HG02943 (cell line): Measurements from ENCODE around the gene VWF.

Experiments
- ATAC-seq: cut with Tn5 transposase; IDR thresholded peaks from one replicate; pipeline ENCODE4 v1.9.1; 2021; ENCODE audit warnings: mild to moderate bottlenecking, low read depth, moderate library complexity; ENCODE audit not compliant: unreplicated experiment

The VWF gene

GRCh38 chr12:5966486-5967095, 157.9 kb downstream of the VWF start:
- no peak for ATAC-seq

GRCh38 chr12:5965950-5966383, 158.5 kb downstream of the VWF start:
- ATAC-seq = no peak

DNA sequence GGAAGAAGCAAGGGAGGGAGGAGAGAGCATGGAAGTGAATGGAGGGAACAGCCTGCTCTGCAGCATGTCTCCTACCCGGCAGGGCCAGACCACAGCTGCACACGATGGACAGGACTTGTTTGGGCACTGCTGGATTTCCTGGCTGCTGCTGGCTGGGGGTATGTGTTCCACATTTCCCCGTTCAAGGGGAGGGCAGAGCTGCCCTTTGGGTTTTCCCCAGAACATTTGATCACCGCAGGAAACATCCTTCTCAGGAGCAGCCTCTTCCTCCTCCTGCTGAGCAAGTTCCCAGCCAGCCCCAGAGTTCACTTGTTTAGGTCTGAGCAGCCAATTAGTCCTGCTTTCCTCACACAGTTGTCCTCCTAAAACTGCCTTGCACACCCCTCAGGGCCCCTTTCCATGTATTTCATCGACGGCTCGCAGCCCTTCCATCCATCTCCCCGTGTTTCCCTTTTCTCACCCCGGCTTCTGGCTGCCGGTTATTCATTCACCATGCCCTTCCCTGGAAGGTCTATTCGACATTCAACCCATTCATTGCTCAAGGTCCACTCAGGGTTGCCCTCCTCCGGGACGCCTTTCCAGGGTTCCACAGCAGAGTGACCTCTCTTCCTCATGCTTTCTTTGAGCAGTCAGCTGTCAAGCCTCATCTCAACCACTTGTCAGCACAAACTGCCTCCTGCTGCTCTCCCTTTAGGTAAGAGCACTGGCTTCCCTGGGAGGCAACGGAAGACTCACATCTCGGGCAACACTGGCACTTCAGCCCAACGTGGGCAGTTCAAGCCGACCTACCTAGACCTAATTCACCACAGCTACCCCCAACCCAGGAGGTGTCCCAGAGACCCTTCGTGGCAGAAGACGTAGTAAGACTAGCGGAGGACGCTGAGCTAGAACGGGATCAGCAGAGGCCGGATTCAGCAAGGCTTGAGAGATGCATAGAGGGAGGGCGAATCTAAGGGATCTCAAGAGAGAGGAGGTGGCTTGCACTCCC, 159.3 kb downstream of the VWF start:
- ATAC-seq = no peak

GRCh38 chr12:5963515-5963914, 161.0 kb downstream of the VWF start:
- no peak for ATAC-seq

- no peak for ATAC-seq
These were observed 163.7 kb downstream of the VWF start for GRCh38 chr12:5960783-5961182.

DNA sequence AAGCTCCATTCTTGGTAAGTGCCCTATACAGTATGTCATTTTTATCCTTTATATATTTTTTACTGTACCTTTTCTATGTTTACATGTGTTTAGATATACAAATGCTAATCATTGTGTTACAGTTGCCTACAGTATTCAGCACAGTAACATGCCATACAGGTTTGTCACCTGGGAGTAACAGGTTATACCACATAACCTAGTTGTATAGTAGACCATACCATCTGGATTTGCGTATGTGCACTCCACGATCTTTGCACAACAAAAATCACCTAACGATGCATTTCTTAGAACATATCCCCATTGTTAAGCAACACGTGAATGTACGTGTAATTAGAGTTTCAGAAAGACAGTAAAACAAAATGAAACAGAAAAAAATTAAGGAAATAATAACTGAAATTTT, 167.5 kb downstream of the VWF start:
- ATAC-seq = no peak

DNA sequence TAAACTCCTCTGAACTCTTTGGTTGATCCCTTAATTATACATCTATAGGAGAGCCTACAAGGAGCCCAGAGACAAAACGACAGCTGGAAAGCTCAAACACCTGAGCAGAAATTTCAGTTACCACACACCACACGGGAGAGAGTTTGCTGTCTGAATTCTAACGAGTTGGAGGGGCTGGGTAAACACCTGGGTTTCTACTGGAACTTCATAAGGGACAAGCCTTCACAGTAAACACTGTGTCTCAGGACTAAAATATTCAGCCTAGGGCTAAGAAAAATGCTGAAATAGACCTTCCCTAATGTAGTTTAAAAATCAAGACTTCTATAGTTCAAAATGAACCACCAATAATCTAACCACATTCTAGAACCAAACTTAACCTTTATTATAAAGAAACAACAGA, 169.8 kb downstream of the VWF start:
- ATAC-seq = no peak

- no peak for ATAC-seq
These were observed 170.5 kb downstream of the VWF start for GRCh38 chr12:5953835-5954586.

DNA sequence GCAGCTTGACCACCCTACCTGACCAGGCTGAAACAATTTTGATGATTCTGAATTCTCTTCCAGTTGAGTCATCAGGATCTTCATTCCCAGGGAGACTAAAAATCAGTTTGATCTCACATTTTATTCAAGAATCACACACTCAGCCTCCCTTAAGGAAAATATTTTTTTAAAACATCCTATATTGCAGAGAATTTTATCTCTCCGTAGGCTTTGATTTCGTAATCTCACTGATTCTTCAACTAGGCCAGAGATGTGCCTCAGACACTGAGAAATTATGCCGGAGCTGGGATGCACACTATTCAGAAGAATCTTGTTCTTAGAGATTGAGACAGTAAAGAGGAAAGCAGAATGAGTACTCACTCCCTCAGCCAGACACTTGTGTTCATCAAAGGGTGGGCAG, 172.4 kb downstream of the VWF start:
- ATAC-seq = no peak

GRCh38 chr12:5948696-5949095, 175.8 kb downstream of the VWF start:
- no peak for ATAC-seq

- ATAC-seq = no peak
These were observed 177.5 kb downstream of the VWF start for GRCh38 chr12:5947006-5947405.

- ATAC-seq = no peak
These were observed 178.1 kb downstream of the VWF start for GRCh38 chr12:5946388-5946787.

DNA sequence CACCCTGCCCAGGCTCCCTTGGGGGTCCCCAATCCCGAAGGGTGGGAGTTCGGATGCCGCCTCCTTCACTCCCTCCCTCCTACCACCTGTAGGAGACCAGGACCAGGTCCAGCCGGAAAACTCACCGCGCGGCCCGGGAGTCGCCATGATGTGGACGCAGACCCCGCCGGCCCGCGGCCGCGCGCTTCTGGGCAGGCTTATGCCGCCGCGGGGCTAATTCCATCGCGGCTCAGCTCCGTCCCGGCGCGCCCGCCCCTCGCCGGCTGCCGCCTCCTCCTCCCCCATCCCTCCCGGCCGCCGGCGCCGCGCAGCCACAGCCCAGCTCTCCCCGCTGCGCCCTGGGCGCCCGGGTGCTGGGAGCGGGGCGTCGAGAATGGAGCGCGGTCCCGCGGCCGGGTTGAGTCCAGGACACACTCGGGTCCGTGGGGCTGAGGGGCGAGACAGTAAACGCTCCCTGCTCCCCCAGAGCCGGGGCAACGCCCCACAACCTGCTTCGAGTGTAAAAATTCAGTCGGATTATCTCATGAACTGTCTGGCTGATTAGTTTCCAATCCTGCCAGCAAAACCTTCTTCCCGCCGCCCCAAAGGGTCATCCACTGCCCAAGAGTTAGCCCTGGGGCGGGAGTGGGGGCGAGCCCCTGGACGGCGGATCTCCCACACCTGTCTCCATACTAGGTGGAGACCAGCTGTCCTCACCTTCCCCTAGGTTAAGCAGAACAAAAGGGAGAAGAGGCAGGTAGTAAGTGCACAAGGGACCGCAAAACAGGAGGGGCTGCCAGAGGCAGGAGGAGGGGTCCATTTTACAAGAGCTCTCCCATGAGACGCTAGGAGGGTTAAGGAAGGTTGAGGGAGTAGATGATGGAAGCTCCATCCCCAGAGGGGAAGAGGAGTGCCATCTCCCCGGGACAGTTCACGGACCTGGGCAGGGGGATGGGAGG, 179.1 kb downstream of the VWF start, which contains the start of gene ANO2:
ANO2 (minus strand) TSS at position 189 of the 938 bp plus-strand sequence; CDS start at position 147, 42 bp downstream.
- no peak for ATAC-seq

DNA sequence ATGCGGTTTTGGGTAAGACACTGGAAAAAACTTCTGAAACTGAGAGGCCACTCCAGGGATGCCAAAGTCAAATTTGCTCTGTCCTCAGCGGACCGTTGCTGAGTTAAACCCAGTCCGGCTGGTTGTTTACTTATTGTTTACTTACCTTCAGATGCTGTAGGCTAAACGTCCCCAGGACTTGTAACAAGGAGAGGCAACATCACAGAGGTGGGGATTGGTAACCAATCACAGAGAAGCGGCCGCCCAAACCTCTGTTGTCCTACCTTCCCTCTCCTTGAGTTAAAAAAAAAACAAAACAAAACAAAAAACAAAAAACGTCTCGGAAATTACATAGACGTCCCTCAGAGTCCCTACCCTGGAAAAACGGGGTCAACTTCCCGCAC, 179.8 kb downstream of the VWF start:
- no peak for ATAC-seq

- no peak for ATAC-seq
These were observed 180.4 kb downstream of the VWF start for GRCh38 chr12:5944053-5944452.

- no peak for ATAC-seq
These were observed 182.6 kb downstream of the VWF start for GRCh38 chr12:5941907-5942306.

DNA sequence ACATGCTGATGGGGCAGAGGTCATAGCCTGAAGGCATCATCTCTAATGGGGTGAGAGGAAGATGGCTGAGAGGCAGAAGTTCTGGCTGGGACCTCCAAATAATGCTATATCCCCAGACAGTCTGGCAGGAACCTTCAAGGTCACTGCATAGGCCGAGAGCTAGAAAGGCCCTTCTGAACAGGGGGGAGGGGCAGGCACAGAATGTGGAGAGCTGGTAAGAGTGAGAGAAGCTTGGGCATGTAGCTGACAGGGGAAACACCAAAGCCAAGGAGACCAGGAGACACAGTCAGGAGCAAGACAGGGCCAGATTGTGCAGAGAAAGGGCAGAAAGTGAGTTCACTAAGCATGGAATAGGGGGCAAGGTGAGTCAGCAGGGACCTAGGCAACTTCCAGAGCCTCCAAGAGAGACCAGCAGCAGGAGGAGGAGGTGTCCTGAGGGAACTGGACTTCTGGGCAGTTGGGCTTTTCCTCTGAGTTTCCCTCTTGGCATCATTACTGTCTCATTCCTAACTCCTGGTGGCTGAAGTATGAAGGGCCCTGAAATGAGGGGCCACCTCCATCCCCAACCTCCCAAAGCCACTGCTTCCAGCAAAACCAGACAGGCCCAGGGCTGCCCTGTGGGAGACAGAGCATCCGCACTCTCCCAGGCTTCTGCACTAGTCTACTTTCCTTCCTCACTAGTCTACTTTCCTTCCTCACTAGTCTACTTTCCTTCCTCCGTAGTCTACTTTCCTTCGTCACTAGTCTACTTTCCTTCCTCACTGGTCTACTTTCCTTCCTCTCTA, 196.5 kb downstream of the VWF start:
- no peak for ATAC-seq

DNA sequence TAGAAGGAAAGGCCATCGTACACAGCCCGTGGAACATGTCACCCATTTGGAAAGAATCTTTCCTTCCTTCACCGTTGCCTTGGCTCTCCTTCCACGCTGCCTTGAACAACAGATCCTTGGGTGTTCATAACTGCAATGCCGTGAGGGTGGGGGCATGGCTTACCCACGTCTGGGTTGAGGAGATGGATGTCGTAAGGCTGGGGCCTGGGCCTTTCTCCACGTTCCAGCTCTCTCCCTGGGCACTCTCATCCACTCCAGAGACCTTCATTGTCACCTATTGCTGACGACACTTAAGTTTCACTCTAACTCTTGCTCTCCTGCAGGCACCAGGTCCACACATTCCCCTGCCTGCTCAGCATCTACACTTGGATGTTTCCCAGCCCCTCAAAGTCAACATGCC, 198.8 kb downstream of the VWF start:
- no peak for ATAC-seq

DNA sequence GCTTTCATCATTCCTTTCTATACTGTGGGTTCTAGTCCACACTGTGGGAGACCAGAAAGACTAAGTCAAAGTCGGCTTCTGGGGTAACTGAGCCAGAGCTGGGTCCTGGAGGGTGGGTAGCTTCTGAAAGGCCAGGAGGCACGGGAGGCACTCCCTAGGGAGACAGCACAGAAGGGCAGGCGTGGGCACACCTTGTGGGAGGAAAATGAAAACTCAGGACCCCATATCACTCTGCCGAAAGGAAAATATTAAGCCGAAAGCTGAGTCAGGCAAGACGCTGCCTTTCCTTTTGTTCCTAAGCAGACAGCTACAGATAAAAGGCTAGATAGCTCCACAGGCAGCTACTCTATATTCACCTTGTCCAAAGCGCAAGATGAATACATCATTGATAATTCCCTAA, 200.1 kb downstream of the VWF start:
- ATAC-seq = no peak
